Myocyte (in vitro differentiated cells): ENCODE measurements around the gene NCSTN. TPM values are rescaled to one million over a fixed set of nuclear protein-coding genes. Genes with fewer than 3 reads are reported as not detected.

Experiments used
- DNase-seq: peaks from one replicate; pipeline ENCODE4 v3.0.0-alpha.2; 2012; ENCODE audit warnings: low read depth
- total RNA-seq: library from RNA; depleted of rRNA; stranded (reverse); fragments of >200 nt; gene quantifications from 2 replicates; pipeline ENCODE4 v1.2.3, GENCODE V29; 2014

Gene NCSTN
- total RNA-seq, 1 donor from 2014 or later = 90.1 TPM

DNA sequence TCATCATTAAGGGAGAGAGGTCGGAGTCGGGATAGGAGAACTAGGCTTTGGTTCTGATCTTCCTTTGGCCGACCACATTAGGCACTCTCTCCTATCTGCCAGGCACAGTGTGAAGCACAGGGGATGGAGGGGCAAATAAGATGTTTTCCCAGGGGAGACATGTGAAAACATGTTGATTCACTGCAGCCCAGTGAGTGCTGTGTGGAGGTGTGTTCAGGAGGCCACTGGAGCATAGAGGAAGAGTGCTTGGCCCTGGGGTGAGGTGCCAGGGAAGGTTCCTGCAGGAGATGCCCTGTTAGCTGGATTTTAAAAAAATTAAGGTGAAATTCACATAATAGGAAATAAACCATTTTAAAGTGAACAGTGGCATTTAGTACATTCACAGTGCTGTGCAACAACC lies 60.9 kb downstream of the NCSTN start:
- DNase-seq = no peak

DNA sequence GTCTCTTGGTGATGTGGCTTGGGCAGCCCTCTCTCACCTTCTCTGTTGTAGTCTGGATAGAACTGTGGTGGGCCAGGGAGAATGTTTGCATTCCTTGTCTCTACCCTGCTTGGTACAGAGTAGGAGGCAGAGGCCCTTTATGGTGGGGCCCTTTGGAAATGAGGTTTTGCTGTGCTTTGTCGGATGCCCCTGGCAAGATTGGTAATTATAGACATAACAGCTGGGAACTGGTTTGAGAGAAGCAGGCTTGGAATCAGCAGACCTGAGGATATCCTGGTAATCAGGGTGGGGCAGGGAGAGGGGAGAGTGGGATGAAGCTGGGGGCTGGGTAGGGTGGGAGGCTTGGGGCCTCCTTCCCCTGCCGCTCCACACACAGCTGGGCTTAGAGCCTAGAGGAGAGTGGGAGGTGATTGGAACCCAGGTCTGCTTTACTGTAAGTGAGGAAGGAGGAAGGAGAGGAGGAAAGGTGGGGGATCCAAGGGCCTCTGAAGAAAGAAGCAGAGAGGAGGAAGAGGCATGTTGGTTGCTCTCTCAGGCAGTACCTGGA lies 62.2 kb downstream of the NCSTN start:
- peak; percentile 9 for DNase-seq

DNA sequence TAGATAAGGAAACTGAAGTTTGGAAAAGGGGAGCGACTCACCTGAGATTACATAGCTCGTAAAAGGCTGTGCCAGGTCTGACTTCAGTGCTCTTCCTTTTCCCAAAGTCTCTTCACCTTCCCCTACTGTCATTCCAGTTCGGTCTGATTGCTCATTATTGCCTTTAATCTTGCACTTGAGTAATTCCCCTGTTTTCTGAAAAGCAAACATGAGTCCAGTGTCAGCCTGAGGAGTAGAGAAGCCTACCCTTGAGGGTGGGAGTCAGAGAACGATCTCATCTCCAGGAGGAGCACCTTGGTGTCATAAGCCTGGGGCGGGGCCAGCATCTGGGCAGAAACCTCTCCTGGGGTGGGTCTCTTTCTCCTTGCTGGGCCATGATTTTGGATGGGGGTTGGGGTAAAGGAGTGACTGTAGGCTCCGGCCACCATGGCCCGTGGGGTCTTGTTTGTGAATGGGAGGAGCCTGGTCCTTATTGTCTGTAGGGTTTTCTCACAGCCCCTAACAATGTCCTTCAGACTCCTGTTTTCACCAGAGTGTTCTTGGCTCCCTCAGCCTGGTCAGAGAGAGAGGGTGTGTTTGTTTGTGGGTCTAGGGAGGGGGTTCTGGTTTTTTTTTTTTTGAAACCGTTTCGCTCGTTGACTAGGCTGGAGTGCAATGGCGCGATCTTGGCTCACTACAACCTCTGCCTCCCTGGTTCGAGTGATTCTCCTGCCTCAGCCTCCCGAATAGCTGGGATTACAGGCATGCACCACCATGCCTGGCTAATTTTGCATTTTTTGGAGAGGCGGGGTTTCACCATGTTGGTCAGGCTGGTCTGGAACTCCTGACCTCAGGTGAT lies 63.2 kb downstream of the NCSTN start:
- DNase-seq = no peak

DNA sequence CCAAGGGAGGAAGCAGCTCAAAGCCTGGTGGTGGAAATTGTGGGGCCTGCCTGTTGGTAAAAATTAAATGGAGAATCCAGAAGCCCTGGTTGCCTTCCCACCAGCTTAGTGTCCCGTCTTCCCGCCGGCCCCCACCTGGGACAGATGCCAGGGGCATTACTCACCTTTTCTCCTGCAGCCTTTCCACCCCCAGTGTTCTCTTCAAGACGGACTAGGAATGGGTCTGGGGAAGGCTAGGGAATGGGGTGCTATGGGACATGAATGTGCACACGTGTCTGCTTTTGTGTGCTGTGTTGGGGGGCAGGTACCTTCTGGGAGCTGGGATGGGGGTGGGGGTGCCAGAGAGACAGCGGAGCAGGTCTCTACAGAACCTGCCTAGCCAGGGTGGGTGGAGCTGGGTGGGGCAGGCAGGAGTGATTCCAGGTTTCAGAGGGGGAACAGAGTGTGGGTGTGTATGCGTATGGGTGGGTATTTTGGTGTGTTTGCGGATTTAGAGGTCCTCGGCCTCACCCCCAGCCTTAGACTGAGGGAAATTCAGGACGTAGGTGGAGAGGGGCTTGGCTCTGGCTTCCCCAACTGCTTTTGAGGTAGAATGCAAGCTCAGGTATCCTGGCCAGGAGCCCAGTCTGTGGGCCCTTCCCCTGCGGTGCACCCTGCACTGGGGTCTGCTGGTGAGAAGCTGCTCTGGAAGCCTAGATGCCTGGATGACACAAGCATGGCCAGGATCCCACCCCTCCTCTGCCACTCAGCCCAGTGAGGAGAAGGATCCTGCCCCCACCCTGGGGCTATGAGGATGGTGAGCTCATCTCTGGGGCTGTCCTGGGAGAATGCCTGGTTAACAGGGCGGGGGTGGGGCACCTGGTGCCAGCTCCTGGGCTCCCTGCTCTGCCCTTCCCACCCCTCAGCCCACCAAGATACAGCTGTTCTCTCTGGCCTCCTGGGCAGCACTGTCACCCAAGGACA lies 64.9 kb downstream of the NCSTN start:
- no peak for DNase-seq

Other genes starting within 250 kb of the NCSTN start
- gene IGSF8, start 244.8 kb upstream of the NCSTN start, total RNA-seq = 27.9 and 33.5 TPM in 2 replicates
- gene ATP1A2, start 227.6 kb upstream of the NCSTN start, total RNA-seq = 28.2 and 60.4 TPM in 2 replicates
- 0.10 and 0.19 TPM in 2 replicates for gene ATP1A4, start 191.8 kb upstream of the NCSTN start, total RNA-seq
- gene CASQ1, start 152.8 kb upstream of the NCSTN start, total RNA-seq = 9.4 and 12.2 TPM in 2 replicates
- gene PEA15, start 138.0 kb upstream of the NCSTN start, total RNA-seq = 221 and 228 TPM in 2 replicates
- 96.9 and 101 TPM in 2 replicates for gene DCAF8, start 80.8 kb upstream of the NCSTN start, total RNA-seq
- gene PEX19, start 58.2 kb upstream of the NCSTN start, total RNA-seq = 67.5 and 85.1 TPM in 2 replicates
- 119 and 138 TPM in 2 replicates for gene COPA, start 133 bp upstream of the NCSTN start, total RNA-seq
- 0.21 and 0.51 TPM in 2 replicates for gene NHLH1, start 23.7 kb downstream of the NCSTN start, total RNA-seq
- 0.05 and 0.21 TPM in 2 replicates for gene VANGL2, start 57.2 kb downstream of the NCSTN start, total RNA-seq
- gene SLAMF6, start 179.9 kb downstream of the NCSTN start, total RNA-seq = not detected in 2 replicates
- not detected in 2 replicates for gene CD84, start 236.1 kb downstream of the NCSTN start, total RNA-seq